HG02798 (cell line): Measurements from ENCODE around the gene ZNF22.

Experiments used
- ATAC-seq: cut with Tn5 transposase; IDR thresholded peaks from one replicate; pipeline ENCODE4 v1.9.1; 2021; ENCODE audit warnings: mild to moderate bottlenecking; ENCODE audit not compliant: unreplicated experiment, poor library complexity

The ZNF22 gene

GRCh38 chr10:45000752-45001380 is at the start of gene ZNF22:
TSS of gene ZNF22 (plus strand) at chr10:45000923. CDS start at chr10:45003369, 2,446 bp downstream.
- peak; percentile 81 for ATAC-seq

- no peak for ATAC-seq
Observed at GRCh38 chr10:44951576-44952226, 49.0 kb upstream of the ZNF22 start.

GRCh38 chr10:44952779-44953231 is 47.9 kb upstream of the ZNF22 start:
- ATAC-seq, result no peak

GRCh38 chr10:44954042-44954441 is 46.7 kb upstream of the ZNF22 start:
- ATAC-seq, result no peak

- no peak for ATAC-seq
Observed at GRCh38 chr10:44954962-44955361, 45.8 kb upstream of the ZNF22 start.

- ATAC-seq, result no peak
Observed at GRCh38 chr10:44955413-44956070, 45.2 kb upstream of the ZNF22 start.

GRCh38 chr10:44956226-44956625 is 44.5 kb upstream of the ZNF22 start:
- no peak for ATAC-seq

- ATAC-seq, result no peak
Observed at GRCh38 chr10:44956717-44957706, 43.7 kb upstream of the ZNF22 start.

GRCh38 chr10:44958196-44958897 is 42.4 kb upstream of the ZNF22 start:
- no peak for ATAC-seq

GRCh38 chr10:44958898-44959246 is 41.9 kb upstream of the ZNF22 start:
- ATAC-seq, result no peak

- peak; percentile 96 for ATAC-seq
Observed at GRCh38 chr10:44959247-44960087, 41.3 kb upstream of the ZNF22 start, which contains the start of gene RASSF4. TSS of gene RASSF4 (plus strand) at chr10:44959802. CDS start at chr10:44970203, 10,401 bp downstream.

- ATAC-seq, result no peak
Observed at GRCh38 chr10:44960088-44960460, 40.6 kb upstream of the ZNF22 start.

- no peak for ATAC-seq
Observed at GRCh38 chr10:44960482-44961229, 40.1 kb upstream of the ZNF22 start.

GRCh38 chr10:44961230-44961571 is 39.5 kb upstream of the ZNF22 start:
- no peak for ATAC-seq

GRCh38 chr10:44961931-44962750 is 38.6 kb upstream of the ZNF22 start:
- no peak for ATAC-seq

GRCh38 chr10:44962870-44963738 is 37.6 kb upstream of the ZNF22 start:
- no peak for ATAC-seq
